SW 1271 (cell line): ENCODE results near the gene MARVELD2.

Experiments
- DNase-seq, 2 experiments: peaks; one replicate each; lab custom pipeline; 2025; lab: John Stamatoyannopoulos, UW

Gene MARVELD2

GRCh38 chr5:69493396-69494133 lies 78.6 kb downstream of the MARVELD2 start:
- peak; percentile 54 to 56 for DNase-seq
